GM12878 (cell line): ENCODE measurements around the gene GIPC1. TPM values are rescaled to one million over a fixed set of nuclear protein-coding genes. Genes with fewer than 3 reads are reported as not detected.

ENCODE experiments used
- ATAC-seq: fragments of 200-7000 bp; cut with Tn5 transposase; 3 replicates; pipeline ENCODE4 v1.9.1; 2020; ENCODE audit warnings: mild to moderate bottlenecking, moderate library complexity
- BruUV-seq: library from RNA; stranded (reverse); fragments of 400-500 nt; replicated peaks from 2 replicates; lab custom pipeline; 2021; lab: Mats Ljungman, UMichigan
- CTCF ChIA-PET: fragments of 300-600 bp; sonication (Branson Sonifier 250); formaldehyde crosslinking; extraction: SDS; loops from one replicate; lab custom pipeline; 2021; ENCODE audit warnings: inconsistent platforms; lab: Yijun Ruan, JAX
- POLR2A ChIA-PET: fragments of 350-600 bp; formaldehyde crosslinking; extraction: SDS; loops from one replicate; lab custom pipeline; 2021; ENCODE audit warnings: inconsistent platforms; lab: Charles Lee
- RAD21 ChIA-PET: fragments of 300-600 bp; sonication (Branson Sonifier 250); formaldehyde crosslinking; loops from one replicate; lab custom pipeline; 2023; ENCODE audit warnings: antibody characterized with exemption; ENCODE audit not compliant: unreplicated experiment; lab: Charles Lee
- SMC1A ChIA-PET: fragments of 300-600 bp; sonication (Branson Sonifier 250); formaldehyde crosslinking; loops from one replicate; lab custom pipeline; 2023; ENCODE audit not compliant: unreplicated experiment, uncharacterized antibody; lab: Charles Lee
- DNase-seq: peaks from one replicate; pipeline ENCODE4 v3.0.0-alpha.2; 2011; ENCODE audit warnings: low read depth, low spot score
- FAIRE-seq: peaks from 3 replicates; lab custom pipeline; 2011; peaks lifted over from hg19 to GRCh38; lab: Jason Lieb, UNC
- H2AFZ ChIP-seq: 2 replicates; pipeline ENCODE4 v1.6.0; 2011; ENCODE audit warnings: low read depth, low read length, control low read depth; ENCODE audit not compliant: control insufficient read depth
- H3K27ac ChIP-seq: 2 replicates; pipeline ENCODE4 v1.5.1; 2011; ENCODE audit warnings: control low read depth; ENCODE audit not compliant: control insufficient read depth, insufficient read depth
- H3K27me3 ChIP-seq, 2 experiments: replicated peaks in 1 of 2; 2 replicates each; pipeline versions ENCODE4 v1.6.0 to v1.6.1; 2011; ENCODE audit warnings: low read length in 1 of 2; ENCODE audit not compliant: control insufficient read depth in 2 of 2, insufficient read depth in 2 of 2
- H3K36me3 ChIP-seq, 2 experiments: 2 replicates each; pipeline ENCODE4 v1.5.1; 2011; ENCODE audit warnings: low read length in 1 of 2; ENCODE audit not compliant: control insufficient read depth in 2 of 2, insufficient read depth in 2 of 2
- H3K4me1 ChIP-seq: 2 replicates; pipeline ENCODE4 v1.6.1; 2011; ENCODE audit warnings: mild to moderate bottlenecking, low read length, moderate library complexity, mixed read lengths; ENCODE audit not compliant: control insufficient read depth, insufficient read depth
- H3K4me2 ChIP-seq: 2 replicates; pipeline ENCODE4 v1.6.0; 2011; ENCODE audit warnings: control low read depth; ENCODE audit not compliant: control insufficient read depth, insufficient read depth
- H3K4me3 ChIP-seq: fragments of 200-600 bp; sonication (generic); 2 replicates; pipeline ENCODE4 v1.5.1; 2016
- H3K79me2 ChIP-seq: 2 replicates; pipeline ENCODE4 v1.6.0; 2011; ENCODE audit warnings: low read length; ENCODE audit not compliant: control insufficient read depth, insufficient read depth
- H3K9ac ChIP-seq: 2 replicates; pipeline ENCODE4 v1.8.0; 2011; ENCODE audit warnings: low read length, control low read depth, mixed read lengths; ENCODE audit not compliant: control insufficient read depth, insufficient read depth
- H3K9me3 ChIP-seq: replicated peaks from 3 replicates; pipeline ENCODE4 v1.5.1; 2011; ENCODE audit warnings: mild to moderate bottlenecking, low read length; ENCODE audit not compliant: control insufficient read depth, insufficient read depth
- H4K20me1 ChIP-seq: 2 replicates; pipeline ENCODE4 v1.6.0; 2011; ENCODE audit not compliant: control insufficient read depth, insufficient read depth
- CREB1 ChIP-seq: IDR thresholded peaks from 2 replicates; pipeline ENCODE4 v1.6.1; 2012; ENCODE audit warnings: low read depth, mild to moderate bottlenecking, inconsistent platforms
- USF2 ChIP-seq: IDR thresholded peaks from 2 replicates; pipeline ENCODE4 v1.6.1; 2011; ENCODE audit warnings: low read depth, low read length, improper control_type of control experiment, borderline replicate concordance
- WGBS: methylation state at CpG from one replicate; pipeline ENCODE4 v1.1.6; 2016; ENCODE audit warnings: low lambda C conversion rate; ENCODE audit not compliant: insufficient replicate concordance, insufficient coverage; ENCODE audit errors: missing lambda C conversion rate; 5-methylcytosine and 5-hydroxymethylcytosine counted together
- in situ Hi-C: fragments of 300-500 bp; cut with MboI; formaldehyde crosslinking; loops from 9 replicates; pipeline ENCODE4 v1.14.3; 2018; ENCODE audit warnings: mixed read lengths
- intact Hi-C: fragments of 100-400 bp; cut with micrococcal nuclease; formaldehyde crosslinking; loops from one replicate; pipeline ENCODE4 v1.14.2; 2022; ENCODE audit not compliant: unreplicated experiment
- polyA plus RNA-seq, 11 experiments: library from polyadenylated mRNA; depleted of rRNA in 4 of 11; unstranded in 6 of 11; stranded (reverse) in 5 of 11; fragments of >200 nt; fragmentation: Nextera tagmentation in 4 of 11; fragmentation: Illumina TruSeq in 1 of 11; extraction: Ambion mirVana in 4 of 11; extraction: Trizol in 1 of 11; gene quantifications; 1 replicate in 1 of 11; 2 replicates in 10 of 11; pipeline versions ENCODE4 v1.2.1 to v1.2.3, GENCODE V29; 2011 to 2016; ENCODE audit warnings: inconsistent platforms in 2 of 11, missing spikeins in 2 of 11, low read depth in 1 of 11
- total RNA-seq, 4 experiments: library from RNA; depleted of rRNA in 3 of 4; stranded (reverse); fragments of >200 nt in 3 of 4; fragmentation: Illumina TruSeq in 1 of 4; extraction: Trizol in 1 of 4; gene quantifications; 2 replicates each; pipeline versions ENCODE4 v1.2.1 to v1.2.3, GENCODE V29; 2013 to 2021

The GIPC1 gene
- total and polyA plus RNA-seq, 10 of the 15 experiments (the other 5 are each of a cell fraction or from before 2014, with no cell fraction given) = 0.47 to 24.1 (median 13.6) TPM

- no peak for FAIRE-seq
Observed at GRCh38 chr19:14471436-14472187, 24.3 kb downstream of the GIPC1 start.

More at GRCh38 chr19:14471436-14472187, 24.3 kb downstream of the GIPC1 start:
- H3K9ac ChIP-seq = no peak overlapping the region
- in situ Hi-C loops (no loop called here), intact Hi-C loops (loop anchor here (5.0 to 10.0 kb wide), 3 partner anchors 39 to 117 kb away; partner anchors contain the start of genes DDX39A and PKN1)
- no peaks in the 10 kb centered on the region for H3K79me2 ChIP-seq
- no peaks in the 10 kb centered on the region for H3K4me1 ChIP-seq
- ChIA-PET RAD21 (interaction anchor here (0.9 to 1.4 kb wide), 2 partner anchors 41 to 110 kb away, joined by 3 to 4 read pairs; no protein-coding TSS in a partner anchor), SMC1A (interaction anchor here (0.7 kb wide), 1 partner anchor 110 kb away, joined by 3 read pairs; no protein-coding TSS in a partner anchor), POLR2A (no interaction called here), CTCF (interaction anchor here (0.6 to 2.0 kb wide), 14 partner anchors 9 to 335 kb away, joined by 3 to 15 read pairs (median 4); partner anchors contain the start of gene PKN1)
- no peaks in the 10 kb centered on the region for H3K9me3 ChIP-seq
- peaks cover 3 to 7% of the 10 kb centered on the region in 2 experiments; a peak in 3 of 4 replicates for H3K36me3 ChIP-seq
- 80% methylated on average over 33 of the region's 46 CpGs for WGBS
- no peaks in the 10 kb centered on the region; the same call in 1 of the 2 replicates for H4K20me1 ChIP-seq
- no peak overlapping the region for H3K4me3 ChIP-seq
- H3K27me3 ChIP-seq = peaks cover 5 to 6% of the 10 kb centered on the region in 2 experiments; a peak in 3 of 4 replicates
- H3K27ac ChIP-seq = no peak overlapping the region
- ATAC-seq = no peak
- H3K4me2 ChIP-seq = no peak overlapping the region
- TF ChIP-seq USF2 = no peak
- TF ChIP-seq CREB1 = no peak
- no TSS peak for BruUV-seq
- no peak for DNase-seq
- no peak overlapping the region for H2AFZ ChIP-seq
